Prostate gland (tissue), 2 donors: ENCODE results near the gene SV2C.

ENCODE experiments used
- CTCF ChIP-seq, 4 experiments: fragments of 200-600 bp in 2 of 4; fragments of 450-650 bp in 2 of 4; sonication (generic) in 2 of 4; IDR thresholded peaks; 1 replicate in 3 of 4; 2 replicates in 1 of 4; pipeline ENCODE4 v1.5.1; 2016 to 2019; ENCODE audit warnings: antibody characterized with exemption in 4 of 4, mild to moderate bottlenecking in 2 of 4, moderate library complexity in 2 of 4
- POLR2A ChIP-seq: fragments of 450-650 bp; IDR thresholded peaks from one replicate; pipeline ENCODE4 v1.6.1; 2016; ENCODE audit warnings: antibody characterized with exemption, mild to moderate bottlenecking
- POLR2AphosphoS5 ChIP-seq: sonication (generic); formaldehyde crosslinking; IDR thresholded peaks from one replicate; pipeline ENCODE4 v1.6.1; 2017; ENCODE audit warnings: antibody characterized with exemption

- TF ChIP-seq CTCF (IDR thresholded peaks at IDR 0.05), result no peak
- no peak for TF ChIP-seq POLR2A
- no peak for TF ChIP-seq POLR2AphosphoS5
These were observed 215.7 kb downstream of the SV2C start for GRCh38 chr5:76298852-76299251.
